ENCODE measurements around the gene EOLA1.
"Not testable (repeated sequence)": the region's sequence is repeated elsewhere in the genome, so short reads cannot be mapped to it uniquely, and the experiment has no call there.

EOLA1 gene

DNA sequence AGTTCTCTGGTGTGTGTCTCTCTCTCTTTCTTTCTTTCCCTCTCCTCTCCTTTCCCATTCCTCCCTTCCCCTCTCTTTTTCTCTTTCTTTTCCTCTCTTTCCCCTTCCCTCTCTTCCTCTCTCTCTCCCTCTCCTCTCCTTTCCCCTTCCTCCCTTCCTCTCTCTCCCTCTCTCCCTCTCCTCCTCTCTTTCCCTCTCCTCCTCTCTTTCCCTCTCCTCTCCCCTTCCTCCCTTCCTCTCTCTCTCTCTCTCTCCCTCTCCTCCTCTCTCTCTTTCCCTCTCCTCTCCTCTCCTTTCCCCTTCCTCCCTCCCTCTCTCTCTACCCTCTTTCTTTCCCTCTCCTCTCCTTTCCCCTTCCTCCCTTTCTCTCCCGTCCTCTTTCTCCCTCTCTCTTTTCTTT lies 12.4 kb upstream of the EOLA1 start (continued):
- TF ChIP-seq, protein P1, sequence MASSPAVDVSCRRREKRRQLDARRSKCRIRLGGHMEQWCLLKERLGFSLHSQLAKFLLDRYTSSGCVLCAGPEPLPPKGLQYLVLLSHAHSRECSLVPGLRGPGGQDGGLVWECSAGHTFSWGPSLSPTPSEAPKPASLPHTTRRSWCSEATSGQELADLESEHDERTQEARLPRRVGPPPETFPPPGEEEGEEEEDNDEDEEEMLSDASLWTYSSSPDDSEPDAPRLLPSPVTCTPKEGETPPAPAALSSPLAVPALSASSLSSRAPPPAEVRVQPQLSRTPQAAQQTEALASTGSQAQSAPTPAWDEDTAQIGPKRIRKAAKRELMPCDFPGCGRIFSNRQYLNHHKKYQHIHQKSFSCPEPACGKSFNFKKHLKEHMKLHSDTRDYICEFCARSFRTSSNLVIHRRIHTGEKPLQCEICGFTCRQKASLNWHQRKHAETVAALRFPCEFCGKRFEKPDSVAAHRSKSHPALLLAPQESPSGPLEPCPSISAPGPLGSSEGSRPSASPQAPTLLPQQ (tag by site-specific recombination; IDR thresholded peaks at IDR 0.05): no peak
- TF ChIP-seq ZNF571 (tag by site-specific recombination; IDR thresholded peaks at IDR 0.05): no peak
- TF ChIP-seq, protein P2, sequence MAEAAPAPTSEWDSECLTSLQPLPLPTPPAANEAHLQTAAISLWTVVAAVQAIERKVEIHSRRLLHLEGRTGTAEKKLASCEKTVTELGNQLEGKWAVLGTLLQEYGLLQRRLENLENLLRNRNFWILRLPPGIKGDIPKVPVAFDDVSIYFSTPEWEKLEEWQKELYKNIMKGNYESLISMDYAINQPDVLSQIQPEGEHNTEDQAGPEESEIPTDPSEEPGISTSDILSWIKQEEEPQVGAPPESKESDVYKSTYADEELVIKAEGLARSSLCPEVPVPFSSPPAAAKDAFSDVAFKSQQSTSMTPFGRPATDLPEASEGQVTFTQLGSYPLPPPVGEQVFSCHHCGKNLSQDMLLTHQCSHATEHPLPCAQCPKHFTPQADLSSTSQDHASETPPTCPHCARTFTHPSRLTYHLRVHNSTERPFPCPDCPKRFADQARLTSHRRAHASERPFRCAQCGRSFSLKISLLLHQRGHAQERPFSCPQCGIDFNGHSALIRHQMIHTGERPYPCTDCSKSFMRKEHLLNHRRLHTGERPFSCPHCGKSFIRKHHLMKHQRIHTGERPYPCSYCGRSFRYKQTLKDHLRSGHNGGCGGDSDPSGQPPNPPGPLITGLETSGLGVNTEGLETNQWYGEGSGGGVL (tag by site-specific recombination; IDR thresholded peaks at IDR 0.05): peak; percentile 22; the same call in 1 of the 2 replicates
- TF ChIP-seq ZNF530 (tag by site-specific recombination; IDR thresholded peaks at IDR 0.05; ENCODE audit: low read depth): no peak
- TF ChIP-seq SP2 (tag by site-specific recombination; IDR thresholded peaks at IDR 0.05): no peak
- TF ChIP-seq, protein P3, sequence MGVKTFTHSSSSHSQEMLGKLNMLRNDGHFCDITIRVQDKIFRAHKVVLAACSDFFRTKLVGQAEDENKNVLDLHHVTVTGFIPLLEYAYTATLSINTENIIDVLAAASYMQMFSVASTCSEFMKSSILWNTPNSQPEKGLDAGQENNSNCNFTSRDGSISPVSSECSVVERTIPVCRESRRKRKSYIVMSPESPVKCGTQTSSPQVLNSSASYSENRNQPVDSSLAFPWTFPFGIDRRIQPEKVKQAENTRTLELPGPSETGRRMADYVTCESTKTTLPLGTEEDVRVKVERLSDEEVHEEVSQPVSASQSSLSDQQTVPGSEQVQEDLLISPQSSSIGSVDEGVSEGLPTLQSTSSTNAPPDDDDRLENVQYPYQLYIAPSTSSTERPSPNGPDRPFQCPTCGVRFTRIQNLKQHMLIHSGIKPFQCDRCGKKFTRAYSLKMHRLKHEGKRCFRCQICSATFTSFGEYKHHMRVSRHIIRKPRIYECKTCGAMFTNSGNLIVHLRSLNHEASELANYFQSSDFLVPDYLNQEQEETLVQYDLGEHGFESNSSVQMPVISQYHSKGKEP (tag by site-specific recombination; IDR thresholded peaks at IDR 0.05): no peak
- no peak for TF ChIP-seq ZNF792 (tag by site-specific recombination; IDR thresholded peaks at IDR 0.05)
- peak; percentile 65; the same call in 1 of the 2 replicates for TF ChIP-seq ZNF596 (tag by site-specific recombination; IDR thresholded peaks at IDR 0.05)
- TF ChIP-seq ZNF19 (tag by site-specific recombination; IDR thresholded peaks at IDR 0.05; ENCODE audit: low read depth): no peak
- TF ChIP-seq ZFP69B (tag by site-specific recombination; IDR thresholded peaks at IDR 0.05): no peak
- no peak for TF ChIP-seq ZNF837 (tag by site-specific recombination; IDR thresholded peaks at IDR 0.05)
- TF ChIP-seq ZNF10 (tag by site-specific recombination; IDR thresholded peaks at IDR 0.05): no peak

DNA sequence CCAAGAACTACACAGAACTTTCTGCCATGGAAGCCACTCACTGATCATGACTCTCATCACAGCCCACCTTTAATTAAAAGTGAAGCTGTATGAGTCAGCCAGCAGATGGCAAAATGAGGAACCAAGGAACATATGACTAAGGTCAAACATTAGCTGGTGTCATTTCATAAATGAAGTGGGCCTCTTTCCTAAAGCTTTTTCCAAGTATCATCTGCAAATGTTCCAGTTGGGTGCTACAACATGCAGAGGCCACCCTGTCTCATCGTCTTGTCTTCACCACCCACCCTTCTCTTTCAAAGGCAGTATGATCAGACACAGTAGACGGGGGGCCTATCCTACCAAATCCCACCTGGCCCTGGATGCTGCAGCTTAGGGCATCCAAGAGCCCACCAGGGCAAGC lies 9.2 kb upstream of the EOLA1 start:
- CTCF ChIA-PET: interaction anchor here (1.3 kb wide), 1 partner anchor 93 kb away, joined by 3 read pairs; no protein-coding TSS in a partner anchor
- H3K9me3 ChIP-seq (ENCODE audit: control insufficient read depth, insufficient read depth, low read depth, low read length): no peaks in the 10 kb centered on the region
- no peak overlapping the region for H3K4me3 ChIP-seq (ENCODE audit: low read depth, low read length)
- H3K36me3 ChIP-seq (ENCODE audit: control insufficient read depth in 2 of 2, insufficient read depth in 1 of 2, low read length in 2 of 2): peaks cover 0 to 37% of the 10 kb centered on the region in 2 experiments; a peak in 2 of 3 replicates
- POLR2A ChIA-PET: no interaction called here
- TF ChIP-seq, protein P4, sequence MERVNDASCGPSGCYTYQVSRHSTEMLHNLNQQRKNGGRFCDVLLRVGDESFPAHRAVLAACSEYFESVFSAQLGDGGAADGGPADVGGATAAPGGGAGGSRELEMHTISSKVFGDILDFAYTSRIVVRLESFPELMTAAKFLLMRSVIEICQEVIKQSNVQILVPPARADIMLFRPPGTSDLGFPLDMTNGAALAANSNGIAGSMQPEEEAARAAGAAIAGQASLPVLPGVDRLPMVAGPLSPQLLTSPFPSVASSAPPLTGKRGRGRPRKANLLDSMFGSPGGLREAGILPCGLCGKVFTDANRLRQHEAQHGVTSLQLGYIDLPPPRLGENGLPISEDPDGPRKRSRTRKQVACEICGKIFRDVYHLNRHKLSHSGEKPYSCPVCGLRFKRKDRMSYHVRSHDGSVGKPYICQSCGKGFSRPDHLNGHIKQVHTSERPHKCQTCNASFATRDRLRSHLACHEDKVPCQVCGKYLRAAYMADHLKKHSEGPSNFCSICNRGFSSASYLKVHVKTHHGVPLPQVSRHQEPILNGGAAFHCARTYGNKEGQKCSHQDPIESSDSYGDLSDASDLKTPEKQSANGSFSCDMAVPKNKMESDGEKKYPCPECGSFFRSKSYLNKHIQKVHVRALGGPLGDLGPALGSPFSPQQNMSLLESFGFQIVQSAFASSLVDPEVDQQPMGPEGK (tag by site-specific recombination; IDR thresholded peaks at IDR 0.05): no peak
- TF ChIP-seq ZNF560 (tag by site-specific recombination; IDR thresholded peaks at IDR 0.05; ENCODE audit: borderline replicate concordance) (no peak), ZNF341 (tag by site-specific recombination; IDR thresholded peaks at IDR 0.05; ENCODE audit: low read depth) (no peak), ZNF768 (tag by site-specific recombination; IDR thresholded peaks at IDR 0.05) (no peak), MYNN (tag by site-specific recombination; IDR thresholded peaks at IDR 0.05; ENCODE audit: borderline replicate concordance) (no peak), ZNF24 (tag by site-specific recombination; IDR thresholded peaks at IDR 0.05) (no peak), ZNF112 (tag by site-specific recombination; IDR thresholded peaks at IDR 0.05) (no peak), ZNF211 (tag by site-specific recombination; IDR thresholded peaks at IDR 0.05; ENCODE audit: low read depth) (no peak), ZNF664 (tag by site-specific recombination; IDR thresholded peaks at IDR 0.05) (no peak), GLI2 (tag by site-specific recombination; IDR thresholded peaks at IDR 0.05; ENCODE audit: borderline replicate concordance, low read depth) (no peak), HOXA7 (CRISPR knock-in tag; IDR thresholded peaks at IDR 0.05; ENCODE audit: borderline replicate concordance) (no peak)
- H3K27ac ChIP-seq (ENCODE audit: extremely low read depth, low read depth, low read length): no peak overlapping the region
- no peaks in the 10 kb centered on the region for H3K4me1 ChIP-seq (ENCODE audit: control insufficient read depth, insufficient read depth, low read length)

DNA sequence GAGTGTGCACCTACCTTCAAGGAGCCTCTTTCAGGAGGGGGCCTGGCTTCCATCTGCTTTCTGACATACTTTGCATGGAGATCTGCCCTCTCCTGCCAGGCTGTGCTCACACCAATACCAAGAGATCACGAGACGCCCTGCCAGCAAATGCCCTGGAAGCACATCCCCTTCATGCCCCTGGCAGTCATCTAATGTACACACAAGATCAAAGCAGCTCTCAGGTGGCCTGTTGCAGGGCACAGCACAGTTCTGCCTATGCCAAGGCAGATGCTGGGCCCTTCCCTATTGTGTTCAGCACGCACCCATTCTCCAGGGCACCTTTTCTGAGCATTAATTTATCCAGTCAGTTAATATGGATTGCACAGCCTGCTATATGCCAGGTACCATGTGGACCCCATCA lies 7.9 kb upstream of the EOLA1 start:
- peaks cover 0 to 37% of the 10 kb centered on the region in 2 experiments; a peak in 2 of 3 replicates for H3K36me3 ChIP-seq (ENCODE audit: control insufficient read depth in 2 of 2, insufficient read depth in 1 of 2, low read length in 2 of 2)
- H3K4me1 ChIP-seq (ENCODE audit: control insufficient read depth, insufficient read depth, low read length); POLR2A ChIA-PET; CTCF ChIA-PET; H3K27ac ChIP-seq (ENCODE audit: extremely low read depth, low read depth, low read length); H3K4me3 ChIP-seq (ENCODE audit: low read depth, low read length); H3K9me3 ChIP-seq (ENCODE audit: control insufficient read depth, insufficient read depth, low read depth, low read length): not testable (repeated sequence)

DNA sequence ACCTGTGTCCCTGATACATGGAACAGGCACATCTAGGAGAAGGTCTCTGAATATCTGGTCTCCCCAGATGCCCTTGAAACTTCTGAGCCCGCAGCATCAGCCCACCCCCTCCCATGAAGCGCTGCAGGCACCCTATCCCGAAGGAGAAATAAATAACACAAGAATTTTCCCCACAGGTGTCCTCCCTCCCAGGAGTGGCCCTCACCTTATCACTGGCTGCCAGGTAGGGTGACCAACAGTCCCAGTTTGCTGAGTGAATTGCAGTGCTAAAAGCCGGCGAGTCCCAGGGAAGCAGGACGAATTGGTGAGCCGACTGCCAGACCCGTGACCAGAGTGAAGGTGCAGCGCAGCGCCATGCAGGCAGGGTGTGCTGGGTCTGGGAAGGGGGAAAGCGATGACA lies 6.8 kb upstream of the EOLA1 start:
- H3K27ac ChIP-seq (ENCODE audit: extremely low read depth, low read depth, low read length); H3K9me3 ChIP-seq (ENCODE audit: control insufficient read depth, insufficient read depth, low read depth, low read length); POLR2A ChIA-PET; CTCF ChIA-PET; H3K4me3 ChIP-seq (ENCODE audit: low read depth, low read length); H3K4me1 ChIP-seq (ENCODE audit: control insufficient read depth, insufficient read depth, low read length): not testable (repeated sequence)
- H3K36me3 ChIP-seq (ENCODE audit: control insufficient read depth in 2 of 2, insufficient read depth in 1 of 2, low read length in 2 of 2): peaks cover 0 to 35% of the 10 kb centered on the region in 2 experiments; a peak in 2 of 3 replicates

All from HEK293 (cell line).